Activated T-cell treated with anti-CD3 and anti-CD28 coated beads, Interleukin-2, amount 50 U/mL, for 72 hours (primary cell): ENCODE data around the gene PI16. TPM values are rescaled to one million over a fixed set of nuclear protein-coding genes. Genes with fewer than 3 reads are reported as not detected.
"Not testable (repeated sequence)": the region's sequence is repeated elsewhere in the genome, so short reads cannot be mapped to it uniquely, and the experiment has no call there.

Experiments
- ATAC-seq, 2 donors: fragments of 150-1000 bp; cut with Tn5 transposase; replicated peaks in 1 of 2; 2 replicates each; pipeline ENCODE4 v1.10.0; 2021; ENCODE audit warnings: moderate library complexity in 2 of 2, mild to moderate bottlenecking in 1 of 2
- DNase-seq, 2 donors: peaks; one replicate each; pipeline ENCODE4 v3.0.0; 2021 to 2022; ENCODE audit warnings: mixed read lengths in 1 of 2
- H3K27ac Mint-ChIP-seq: one replicate; pipeline ENCODE4 v1.8.0; 2022; ENCODE audit warnings: mild to moderate bottlenecking, moderate library complexity, mixed read lengths
- H3K27me3 Mint-ChIP-seq: one replicate; pipeline ENCODE4 v1.8.0; 2022; ENCODE audit warnings: low read depth, mixed read lengths
- H3K36me3 Mint-ChIP-seq, 2 donors: one replicate each; pipeline ENCODE4 v1.8.0; 2022; ENCODE audit warnings: mixed read lengths in 2 of 2, mild to moderate bottlenecking in 1 of 2; ENCODE audit not compliant: insufficient read depth in 2 of 2
- H3K4me1 Mint-ChIP-seq: one replicate; pipeline ENCODE4 v1.8.0; 2022; ENCODE audit warnings: low read depth, mixed read lengths
- H3K4me3 Mint-ChIP-seq, 2 donors: one replicate each; pipeline ENCODE4 v1.8.0; 2022; ENCODE audit warnings: mild to moderate bottlenecking in 2 of 2, mixed read lengths in 2 of 2, moderate library complexity in 2 of 2
- H3K9me3 Mint-ChIP-seq, 2 donors: one replicate each; pipeline ENCODE4 v1.8.0; 2022; ENCODE audit warnings: mixed read lengths in 2 of 2
- total RNA-seq, 2 donors: library from RNA; stranded (reverse); gene quantifications; one replicate each; pipeline ENCODE4 v1.2.3, GENCODE V29; 2022

The PI16 gene
- total RNA-seq, 2 donors from 2014 or later, result 0.14 to 4.2 TPM

DNA sequence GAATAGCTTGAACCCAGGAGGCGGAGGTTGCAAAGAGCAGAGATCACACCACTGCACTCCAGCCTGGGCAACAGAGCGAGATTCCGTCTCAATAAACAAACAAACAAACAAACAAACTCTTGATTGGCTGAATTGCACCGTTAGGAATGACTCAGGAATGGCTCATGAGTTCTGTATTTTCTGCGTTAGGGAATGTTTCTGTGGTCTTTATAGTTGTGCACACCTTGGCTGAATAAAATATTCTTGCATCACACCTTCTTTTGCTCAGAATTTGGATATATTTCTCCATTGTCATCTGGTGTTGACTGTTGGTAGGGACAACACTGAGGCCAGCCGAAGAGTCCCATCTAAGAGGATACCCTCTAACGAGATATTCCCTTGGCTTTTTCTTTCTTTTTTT, 19.6 kb upstream of the PI16 start:
- no peaks in the 10 kb centered on the region for H3K36me3 Mint-ChIP-seq
- DNase-seq (no peak), ATAC-seq (no peak)
- no peaks in the 10 kb centered on the region for H3K4me1 Mint-ChIP-seq
- no peaks in the 10 kb centered on the region for H3K9me3 Mint-ChIP-seq
- no peak overlapping the region for H3K27ac Mint-ChIP-seq
- H3K4me3 Mint-ChIP-seq, result no peak overlapping the region
- H3K27me3 Mint-ChIP-seq, result no peaks in the 10 kb centered on the region

- ATAC-seq, result no peak
- Mint-ChIP-seq H3K4me3 (no peak overlapping the region), H3K27me3 (no peaks in the 10 kb centered on the region), H3K27ac (no peak overlapping the region), H3K9me3 (no peaks in the 10 kb centered on the region), H3K4me1 (no peaks in the 10 kb centered on the region), H3K36me3 (no peaks in the 10 kb centered on the region)
- DNase-seq, result no peak
Measured at GRCh38 chr6:36936824-36937223, 17.7 kb upstream of the PI16 start.

- H3K36me3 Mint-ChIP-seq, result no peaks in the 10 kb centered on the region
- no peaks in the 10 kb centered on the region for H3K9me3 Mint-ChIP-seq
- no peaks in the 10 kb centered on the region for H3K4me1 Mint-ChIP-seq
- H3K27me3 Mint-ChIP-seq, result no peaks in the 10 kb centered on the region
- H3K27ac Mint-ChIP-seq, result no peak overlapping the region
- no peak for ATAC-seq
- no peak for DNase-seq
- H3K4me3 Mint-ChIP-seq, result no peak overlapping the region
Measured at GRCh38 chr6:36937896-36938295, 16.6 kb upstream of the PI16 start.

- DNase-seq (no peak), ATAC-seq (no peak)
- Mint-ChIP-seq H3K9me3 (no peaks in the 10 kb centered on the region), H3K27ac (no peak overlapping the region), H3K4me1 (peaks cover 5% of the 10 kb centered on the region), H3K27me3 (no peaks in the 10 kb centered on the region), H3K36me3 (no peaks in the 10 kb centered on the region), H3K4me3 (no peak overlapping the region)
Measured at GRCh38 chr6:36938536-36938935, 16.0 kb upstream of the PI16 start.

DNA sequence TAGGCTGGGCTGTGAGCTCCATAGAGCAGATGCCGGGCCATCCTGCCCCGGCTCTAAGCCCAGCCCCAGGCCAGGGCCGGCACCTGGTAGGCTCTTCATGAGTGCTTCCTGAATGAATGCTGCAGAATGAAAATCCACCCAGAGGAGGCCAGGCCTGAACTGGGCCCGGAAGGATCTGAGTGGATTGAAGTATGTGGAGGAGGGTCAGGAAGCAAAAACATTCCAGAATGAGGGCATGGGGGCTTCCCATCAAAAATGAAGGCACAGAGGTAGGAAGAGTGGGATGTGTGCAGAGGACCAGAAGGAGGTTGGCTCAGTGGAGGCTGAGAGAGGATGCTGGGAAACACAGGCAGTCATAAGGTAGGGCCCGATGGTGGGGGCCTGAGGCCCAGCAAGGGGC, 15.5 kb upstream of the PI16 start:
- not testable (repeated sequence) for H3K27me3 Mint-ChIP-seq, ATAC-seq, H3K9me3 Mint-ChIP-seq, H3K4me1 Mint-ChIP-seq, H3K36me3 Mint-ChIP-seq, H3K4me3 Mint-ChIP-seq, DNase-seq, H3K27ac Mint-ChIP-seq

DNA sequence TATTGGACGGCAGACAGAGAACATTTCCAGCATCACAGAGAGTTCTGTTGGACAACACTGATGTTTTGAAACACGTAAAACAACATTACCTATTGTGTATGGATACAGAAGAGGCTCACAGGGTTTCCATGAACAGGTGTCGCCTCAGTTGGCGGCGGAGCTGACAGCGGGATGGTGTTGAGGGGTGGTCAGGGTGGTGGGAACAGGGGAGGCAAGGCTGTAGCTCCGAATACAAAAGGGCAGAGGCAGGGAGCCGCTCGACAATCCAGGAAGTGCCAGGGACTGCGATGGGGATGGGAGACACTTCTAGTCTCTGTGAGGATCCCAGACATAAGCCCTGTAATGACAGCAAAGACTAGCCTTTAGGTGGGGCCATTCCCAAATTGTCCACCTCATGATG, 14.5 kb upstream of the PI16 start:
- ATAC-seq (no peak), DNase-seq (no peak)
- peaks cover 11% of the 10 kb centered on the region for H3K4me1 Mint-ChIP-seq
- no peak overlapping the region for H3K4me3 Mint-ChIP-seq
- no peaks in the 10 kb centered on the region for H3K9me3 Mint-ChIP-seq
- H3K27ac Mint-ChIP-seq, result no peak overlapping the region
- no peaks in the 10 kb centered on the region for H3K36me3 Mint-ChIP-seq
- H3K27me3 Mint-ChIP-seq, result no peaks in the 10 kb centered on the region

- not testable (repeated sequence) for ATAC-seq, H3K27me3 Mint-ChIP-seq, H3K4me3 Mint-ChIP-seq, H3K9me3 Mint-ChIP-seq, H3K27ac Mint-ChIP-seq, H3K36me3 Mint-ChIP-seq, DNase-seq
- peaks cover 15% of the 10 kb centered on the region for H3K4me1 Mint-ChIP-seq
Measured at GRCh38 chr6:36941561-36941960, 13.0 kb upstream of the PI16 start.

DNA sequence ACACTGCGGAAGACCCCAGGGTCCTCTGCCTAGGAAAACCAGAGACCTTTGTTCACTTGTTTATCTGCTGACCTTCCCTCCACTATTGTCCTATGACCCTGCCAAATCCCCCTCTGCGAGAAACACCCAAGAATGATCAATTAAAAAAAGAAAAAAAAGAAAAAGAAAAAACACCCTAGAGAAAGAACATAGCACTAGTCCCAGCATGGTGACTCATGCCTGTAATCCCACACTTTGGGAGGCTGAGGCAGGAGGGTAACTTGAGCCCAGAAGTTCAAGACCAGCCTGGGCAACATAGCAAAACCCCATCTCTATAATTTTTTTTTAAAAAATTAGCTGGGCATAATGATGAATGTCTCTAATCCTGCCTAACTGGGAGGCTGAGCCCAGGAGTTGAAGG, 12.2 kb upstream of the PI16 start:
- not testable (repeated sequence) for H3K9me3 Mint-ChIP-seq, H3K27me3 Mint-ChIP-seq, ATAC-seq, DNase-seq, H3K36me3 Mint-ChIP-seq, H3K4me3 Mint-ChIP-seq, H3K27ac Mint-ChIP-seq
- H3K4me1 Mint-ChIP-seq, result peaks cover 18% of the 10 kb centered on the region

- ATAC-seq (peak; percentile 23 to 43), DNase-seq (no peak)
- Mint-ChIP-seq H3K4me1 (peaks cover 41% of the 10 kb centered on the region), H3K4me3 (no peak overlapping the region), H3K27me3 (peaks cover 4% of the 10 kb centered on the region), H3K36me3 (no peaks in the 10 kb centered on the region), H3K9me3 (no peaks in the 10 kb centered on the region), H3K27ac (no peak overlapping the region)
Measured at GRCh38 chr6:36944650-36945049, 9.9 kb upstream of the PI16 start.

DNA sequence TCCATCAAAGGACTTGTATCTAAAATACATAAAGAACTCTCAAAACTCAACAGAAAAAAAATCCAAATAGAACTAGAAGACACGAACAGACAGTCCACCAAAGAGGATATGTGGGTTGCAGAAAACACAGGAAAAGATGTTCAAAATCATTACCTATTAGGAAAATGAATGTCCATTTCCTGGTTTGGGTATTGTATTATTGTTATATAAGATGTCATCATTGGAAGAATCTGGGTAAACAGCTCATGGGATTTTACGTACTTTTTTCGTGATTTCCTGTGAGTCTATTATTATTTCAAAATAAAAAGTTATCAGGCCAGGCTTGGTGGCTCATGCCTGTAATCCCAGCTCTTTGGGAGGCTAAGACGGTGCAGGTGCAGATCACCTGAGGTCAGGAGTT, 9.2 kb upstream of the PI16 start:
- Mint-ChIP-seq H3K27me3 (peaks cover 6% of the 10 kb centered on the region), H3K9me3 (no peaks in the 10 kb centered on the region), H3K36me3 (no peaks in the 10 kb centered on the region), H3K27ac (no peak overlapping the region), H3K4me3 (no peak overlapping the region), H3K4me1 (peaks cover 48% of the 10 kb centered on the region)
- DNase-seq (no peak), ATAC-seq (no peak)

DNA sequence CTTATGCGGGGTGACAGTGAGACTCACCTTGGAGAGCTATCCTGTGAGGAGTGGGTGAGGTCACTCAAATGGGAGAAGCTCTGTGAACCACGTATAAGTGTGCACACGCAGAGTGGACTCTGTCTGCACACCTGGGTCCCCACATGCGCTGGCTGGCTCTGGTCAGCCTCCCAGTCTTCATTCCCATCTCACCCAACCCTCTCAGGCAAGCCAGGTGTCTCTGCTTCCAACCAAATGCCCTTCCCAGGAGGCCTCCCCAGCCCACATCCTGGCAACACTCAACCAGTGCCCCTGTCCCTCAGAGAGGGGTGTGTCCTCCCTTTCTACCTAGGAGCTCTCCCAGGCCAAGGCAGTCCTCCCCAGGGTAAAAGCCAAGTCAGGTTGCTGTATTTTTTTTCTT, 8.0 kb upstream of the PI16 start:
- ATAC-seq, result no peak
- peaks cover 48% of the 10 kb centered on the region for H3K4me1 Mint-ChIP-seq
- H3K27me3 Mint-ChIP-seq, result peaks cover 6% of the 10 kb centered on the region
- no peak overlapping the region for H3K4me3 Mint-ChIP-seq
- DNase-seq, result no peak
- H3K36me3 Mint-ChIP-seq, result no peaks in the 10 kb centered on the region
- no peaks in the 10 kb centered on the region for H3K9me3 Mint-ChIP-seq
- H3K27ac Mint-ChIP-seq, result no peak overlapping the region

- Mint-ChIP-seq H3K27me3 (peaks cover 6% of the 10 kb centered on the region), H3K9me3 (no peaks in the 10 kb centered on the region), H3K4me1 (peaks cover 48% of the 10 kb centered on the region), H3K36me3 (no peaks in the 10 kb centered on the region), H3K27ac (peak overlapping the region; percentile 59), H3K4me3 (peak overlapping the region in 1 of 2 donors; percentile 68)
- DNase-seq, result peak; percentile 60 to 67
- peak; percentile 94 to 96 for ATAC-seq
Measured at GRCh38 chr6:36947570-36948351, 6.8 kb upstream of the PI16 start.

GRCh38 chr6:36949076-36949475, 5.5 kb upstream of the PI16 start:
- not testable (repeated sequence) for H3K27me3 Mint-ChIP-seq, DNase-seq, H3K36me3 Mint-ChIP-seq, ATAC-seq, H3K9me3 Mint-ChIP-seq
- Mint-ChIP-seq H3K27ac (peak overlapping the region; percentile 91), H3K4me3 (peak overlapping the region in 1 of 2 donors; percentile 79), H3K4me1 (peaks cover 50% of the 10 kb centered on the region)

GRCh38 chr6:36949636-36950035, 4.9 kb upstream of the PI16 start:
- H3K4me1 Mint-ChIP-seq, result peaks cover 54% of the 10 kb centered on the region
- peaks cover 6% of the 10 kb centered on the region for H3K27me3 Mint-ChIP-seq
- peak overlapping the region; percentile 90 for H3K27ac Mint-ChIP-seq
- H3K4me3 Mint-ChIP-seq, result peak overlapping the region; percentile 25 to 79
- DNase-seq (no peak), ATAC-seq (no peak)
- no peaks in the 10 kb centered on the region for H3K36me3 Mint-ChIP-seq
- no peaks in the 10 kb centered on the region for H3K9me3 Mint-ChIP-seq
